Measurements from ENCODE around the gene EFNA5. TPM values are rescaled to one million over a fixed set of nuclear protein-coding genes. Genes with fewer than 3 reads are reported as not detected.

EFNA5 gene
- total and polyA plus RNA-seq, 2 experiments from 2014 or later = 7.5 to 10.1 TPM

DNA sequence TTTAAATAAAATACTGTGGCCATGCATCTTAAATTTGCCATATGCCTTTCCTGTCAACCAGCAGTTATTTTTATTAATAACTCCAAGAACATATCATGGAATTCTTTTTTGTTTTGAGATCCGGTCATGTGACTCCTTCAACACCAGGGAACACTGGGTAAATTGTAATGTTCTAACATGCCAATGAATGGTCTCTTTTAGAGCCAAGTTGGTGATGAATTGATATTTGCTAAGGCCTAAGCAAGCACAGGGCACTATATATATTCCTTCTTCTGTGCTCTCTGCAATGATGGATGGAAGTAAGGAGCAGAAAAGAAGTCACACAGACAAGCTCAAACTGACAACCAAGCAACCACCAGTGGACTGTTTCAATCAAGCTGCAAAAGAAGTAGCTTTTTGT is 124.0 kb downstream of the EFNA5 start (continued):
- TF ChIP-seq, protein P1, sequence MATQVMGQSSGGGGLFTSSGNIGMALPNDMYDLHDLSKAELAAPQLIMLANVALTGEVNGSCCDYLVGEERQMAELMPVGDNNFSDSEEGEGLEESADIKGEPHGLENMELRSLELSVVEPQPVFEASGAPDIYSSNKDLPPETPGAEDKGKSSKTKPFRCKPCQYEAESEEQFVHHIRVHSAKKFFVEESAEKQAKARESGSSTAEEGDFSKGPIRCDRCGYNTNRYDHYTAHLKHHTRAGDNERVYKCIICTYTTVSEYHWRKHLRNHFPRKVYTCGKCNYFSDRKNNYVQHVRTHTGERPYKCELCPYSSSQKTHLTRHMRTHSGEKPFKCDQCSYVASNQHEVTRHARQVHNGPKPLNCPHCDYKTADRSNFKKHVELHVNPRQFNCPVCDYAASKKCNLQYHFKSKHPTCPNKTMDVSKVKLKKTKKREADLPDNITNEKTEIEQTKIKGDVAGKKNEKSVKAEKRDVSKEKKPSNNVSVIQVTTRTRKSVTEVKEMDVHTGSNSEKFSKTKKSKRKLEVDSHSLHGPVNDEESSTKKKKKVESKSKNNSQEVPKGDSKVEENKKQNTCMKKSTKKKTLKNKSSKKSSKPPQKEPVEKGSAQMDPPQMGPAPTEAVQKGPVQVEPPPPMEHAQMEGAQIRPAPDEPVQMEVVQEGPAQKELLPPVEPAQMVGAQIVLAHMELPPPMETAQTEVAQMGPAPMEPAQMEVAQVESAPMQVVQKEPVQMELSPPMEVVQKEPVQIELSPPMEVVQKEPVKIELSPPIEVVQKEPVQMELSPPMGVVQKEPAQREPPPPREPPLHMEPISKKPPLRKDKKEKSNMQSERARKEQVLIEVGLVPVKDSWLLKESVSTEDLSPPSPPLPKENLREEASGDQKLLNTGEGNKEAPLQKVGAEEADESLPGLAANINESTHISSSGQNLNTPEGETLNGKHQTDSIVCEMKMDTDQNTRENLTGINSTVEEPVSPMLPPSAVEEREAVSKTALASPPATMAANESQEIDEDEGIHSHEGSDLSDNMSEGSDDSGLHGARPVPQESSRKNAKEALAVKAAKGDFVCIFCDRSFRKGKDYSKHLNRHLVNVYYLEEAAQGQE (IDR thresholded peaks at IDR 0.05; ENCODE audit: unreplicated experiment) = no peak

DNA sequence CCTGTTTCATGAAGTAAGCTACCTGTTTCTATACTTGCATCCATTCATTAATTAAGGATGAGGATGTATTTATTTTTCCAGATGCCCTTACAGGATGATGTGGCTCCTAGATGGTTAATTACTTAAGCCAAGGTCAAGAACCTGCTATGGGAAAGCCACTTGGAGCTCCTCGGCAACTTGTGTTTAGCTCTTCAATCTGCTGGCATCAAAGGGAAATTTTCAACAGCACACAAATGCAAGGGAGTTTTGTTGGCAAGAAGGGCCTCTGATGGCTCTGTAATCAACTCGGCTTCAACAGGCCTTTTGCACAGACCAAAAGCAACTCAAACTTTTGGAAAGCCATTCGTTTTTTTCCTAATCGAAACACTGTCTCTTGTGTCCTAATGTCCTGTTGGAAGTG is 125.3 kb downstream of the EFNA5 start:
- no peaks in the 10 kb centered on the region for H3K27me3 ChIP-seq (ENCODE audit: insufficient read depth)
- DNase-seq (ENCODE audit: low spot score) = no peak
- no peak overlapping the region for H2AFZ ChIP-seq
- no peaks in the 10 kb centered on the region for H3K9me3 Mint-ChIP-seq
- no peak overlapping the region for H3K4me3 ChIP-seq
- H3K27ac Mint-ChIP-seq = no peak overlapping the region
- H3F3A ChIP-seq (replicated peaks; ENCODE audit: low read depth) = no peaks in the 10 kb centered on the region
- H3K9me2 ChIP-seq (ENCODE audit: insufficient read depth) = no peaks in the 10 kb centered on the region
- no peaks in the 10 kb centered on the region for H3K36me3 Mint-ChIP-seq (ENCODE audit: low read depth)
- no peaks in the 10 kb centered on the region for H3K36me3 ChIP-seq (ENCODE audit: insufficient read depth)
- H3K27me3 Mint-ChIP-seq (ENCODE audit: insufficient read depth, low read depth, poor library complexity) = no peaks in the 10 kb centered on the region
- 0 out of 2 replicates have a peak, but pooled peaks cover 3% of the 10 kb centered on the region for H3K79me2 ChIP-seq (replicated peaks; ENCODE audit: insufficient read depth)
- no peak overlapping the region for H3K4me3 Mint-ChIP-seq
- ATAC-seq = no peak
- H3K4me2 ChIP-seq = no peak overlapping the region
- no peak for TF ChIP-seq EZH2phosphoT487 (IDR thresholded peaks at IDR 0.05; ENCODE audit: unreplicated experiment)
- TF ChIP-seq, protein P1 (IDR thresholded peaks at IDR 0.05; ENCODE audit: unreplicated experiment) = no peak
- no peak for TF ChIP-seq EZH2 (IDR thresholded peaks at IDR 0.05; ENCODE audit: low read depth, unreplicated experiment)
- TF ChIP-seq, protein P2, sequence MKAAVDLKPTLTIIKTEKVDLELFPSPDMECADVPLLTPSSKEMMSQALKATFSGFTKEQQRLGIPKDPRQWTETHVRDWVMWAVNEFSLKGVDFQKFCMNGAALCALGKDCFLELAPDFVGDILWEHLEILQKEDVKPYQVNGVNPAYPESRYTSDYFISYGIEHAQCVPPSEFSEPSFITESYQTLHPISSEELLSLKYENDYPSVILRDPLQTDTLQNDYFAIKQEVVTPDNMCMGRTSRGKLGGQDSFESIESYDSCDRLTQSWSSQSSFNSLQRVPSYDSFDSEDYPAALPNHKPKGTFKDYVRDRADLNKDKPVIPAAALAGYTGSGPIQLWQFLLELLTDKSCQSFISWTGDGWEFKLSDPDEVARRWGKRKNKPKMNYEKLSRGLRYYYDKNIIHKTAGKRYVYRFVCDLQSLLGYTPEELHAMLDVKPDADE (IDR thresholded peaks at IDR 0.05) = no peak
- TF ChIP-seq, protein P3, sequence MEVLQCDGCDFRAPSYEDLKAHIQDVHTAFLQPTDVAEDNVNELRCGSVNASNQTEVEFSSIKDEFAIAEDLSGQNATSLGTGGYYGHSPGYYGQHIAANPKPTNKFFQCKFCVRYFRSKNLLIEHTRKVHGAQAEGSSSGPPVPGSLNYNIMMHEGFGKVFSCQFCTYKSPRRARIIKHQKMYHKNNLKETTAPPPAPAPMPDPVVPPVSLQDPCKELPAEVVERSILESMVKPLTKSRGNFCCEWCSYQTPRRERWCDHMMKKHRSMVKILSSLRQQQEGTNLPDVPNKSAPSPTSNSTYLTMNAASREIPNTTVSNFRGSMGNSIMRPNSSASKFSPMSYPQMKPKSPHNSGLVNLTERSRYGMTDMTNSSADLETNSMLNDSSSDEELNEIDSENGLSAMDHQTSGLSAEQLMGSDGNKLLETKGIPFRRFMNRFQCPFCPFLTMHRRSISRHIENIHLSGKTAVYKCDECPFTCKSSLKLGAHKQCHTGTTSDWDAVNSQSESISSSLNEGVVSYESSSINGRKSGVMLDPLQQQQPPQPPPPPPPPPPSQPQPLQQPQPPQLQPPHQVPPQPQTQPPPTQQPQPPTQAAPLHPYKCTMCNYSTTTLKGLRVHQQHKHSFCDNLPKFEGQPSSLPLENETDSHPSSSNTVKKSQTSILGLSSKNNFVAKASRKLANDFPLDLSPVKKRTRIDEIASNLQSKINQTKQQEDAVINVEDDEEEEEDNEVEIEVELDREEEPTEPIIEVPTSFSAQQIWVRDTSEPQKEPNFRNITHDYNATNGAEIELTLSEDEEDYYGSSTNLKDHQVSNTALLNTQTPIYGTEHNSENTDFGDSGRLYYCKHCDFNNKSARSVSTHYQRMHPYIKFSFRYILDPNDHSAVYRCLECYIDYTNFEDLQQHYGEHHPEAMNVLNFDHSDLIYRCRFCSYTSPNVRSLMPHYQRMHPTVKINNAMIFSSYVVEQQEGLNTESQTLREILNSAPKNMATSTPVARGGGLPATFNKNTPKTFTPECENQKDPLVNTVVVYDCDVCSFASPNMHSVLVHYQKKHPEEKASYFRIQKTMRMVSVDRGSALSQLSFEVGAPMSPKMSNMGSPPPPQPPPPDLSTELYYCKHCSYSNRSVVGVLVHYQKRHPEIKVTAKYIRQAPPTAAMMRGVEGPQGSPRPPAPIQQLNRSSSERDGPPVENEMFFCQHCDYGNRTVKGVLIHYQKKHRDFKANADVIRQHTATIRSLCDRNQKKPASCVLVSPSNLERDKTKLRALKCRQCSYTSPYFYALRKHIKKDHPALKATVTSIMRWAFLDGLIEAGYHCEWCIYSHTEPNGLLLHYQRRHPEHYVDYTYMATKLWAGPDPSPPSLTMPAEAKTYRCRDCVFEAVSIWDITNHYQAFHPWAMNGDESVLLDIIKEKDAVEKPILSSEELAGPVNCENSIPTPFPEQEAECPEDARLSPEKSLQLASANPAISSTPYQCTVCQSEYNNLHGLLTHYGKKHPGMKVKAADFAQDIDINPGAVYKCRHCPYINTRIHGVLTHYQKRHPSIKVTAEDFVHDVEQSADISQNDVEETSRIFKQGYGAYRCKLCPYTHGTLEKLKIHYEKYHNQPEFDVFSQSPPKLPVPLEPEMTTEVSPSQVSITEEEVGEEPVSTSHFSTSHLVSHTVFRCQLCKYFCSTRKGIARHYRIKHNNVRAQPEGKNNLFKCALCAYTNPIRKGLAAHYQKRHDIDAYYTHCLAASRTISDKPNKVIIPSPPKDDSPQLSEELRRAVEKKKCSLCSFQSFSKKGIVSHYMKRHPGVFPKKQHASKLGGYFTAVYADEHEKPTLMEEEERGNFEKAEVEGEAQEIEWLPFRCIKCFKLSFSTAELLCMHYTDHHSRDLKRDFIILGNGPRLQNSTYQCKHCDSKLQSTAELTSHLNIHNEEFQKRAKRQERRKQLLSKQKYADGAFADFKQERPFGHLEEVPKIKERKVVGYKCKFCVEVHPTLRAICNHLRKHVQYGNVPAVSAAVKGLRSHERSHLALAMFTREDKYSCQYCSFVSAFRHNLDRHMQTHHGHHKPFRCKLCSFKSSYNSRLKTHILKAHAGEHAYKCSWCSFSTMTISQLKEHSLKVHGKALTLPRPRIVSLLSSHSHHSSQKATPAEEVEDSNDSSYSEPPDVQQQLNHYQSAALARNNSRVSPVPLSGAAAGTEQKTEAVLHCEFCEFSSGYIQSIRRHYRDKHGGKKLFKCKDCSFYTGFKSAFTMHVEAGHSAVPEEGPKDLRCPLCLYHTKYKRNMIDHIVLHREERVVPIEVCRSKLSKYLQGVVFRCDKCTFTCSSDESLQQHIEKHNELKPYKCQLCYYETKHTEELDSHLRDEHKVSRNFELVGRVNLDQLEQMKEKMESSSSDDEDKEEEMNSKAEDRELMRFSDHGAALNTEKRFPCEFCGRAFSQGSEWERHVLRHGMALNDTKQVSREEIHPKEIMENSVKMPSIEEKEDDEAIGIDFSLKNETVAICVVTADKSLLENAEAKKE (CRISPR knock-in tag; IDR thresholded peaks at IDR 0.05) = no peak
- no peak for TF ChIP-seq ZNF114 (CRISPR knock-in tag; IDR thresholded peaks at IDR 0.05)
- no peak for TF ChIP-seq STAT1 (IDR thresholded peaks at IDR 0.05; ENCODE audit: unreplicated experiment)
- TF ChIP-seq, protein P4, sequence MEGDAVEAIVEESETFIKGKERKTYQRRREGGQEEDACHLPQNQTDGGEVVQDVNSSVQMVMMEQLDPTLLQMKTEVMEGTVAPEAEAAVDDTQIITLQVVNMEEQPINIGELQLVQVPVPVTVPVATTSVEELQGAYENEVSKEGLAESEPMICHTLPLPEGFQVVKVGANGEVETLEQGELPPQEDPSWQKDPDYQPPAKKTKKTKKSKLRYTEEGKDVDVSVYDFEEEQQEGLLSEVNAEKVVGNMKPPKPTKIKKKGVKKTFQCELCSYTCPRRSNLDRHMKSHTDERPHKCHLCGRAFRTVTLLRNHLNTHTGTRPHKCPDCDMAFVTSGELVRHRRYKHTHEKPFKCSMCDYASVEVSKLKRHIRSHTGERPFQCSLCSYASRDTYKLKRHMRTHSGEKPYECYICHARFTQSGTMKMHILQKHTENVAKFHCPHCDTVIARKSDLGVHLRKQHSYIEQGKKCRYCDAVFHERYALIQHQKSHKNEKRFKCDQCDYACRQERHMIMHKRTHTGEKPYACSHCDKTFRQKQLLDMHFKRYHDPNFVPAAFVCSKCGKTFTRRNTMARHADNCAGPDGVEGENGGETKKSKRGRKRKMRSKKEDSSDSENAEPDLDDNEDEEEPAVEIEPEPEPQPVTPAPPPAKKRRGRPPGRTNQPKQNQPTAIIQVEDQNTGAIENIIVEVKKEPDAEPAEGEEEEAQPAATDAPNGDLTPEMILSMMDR (conservative IDR thresholded peaks at IDR 0.05; ENCODE audit: low read depth in 2 of 2) = no peak
- H3K4me1 Mint-ChIP-seq = peaks cover 48% of the 10 kb centered on the region
- H4K20me1 ChIP-seq (replicated peaks; ENCODE audit: insufficient read depth) = no peaks in the 10 kb centered on the region
- H3K27ac ChIP-seq (ENCODE audit: low read depth) = no peak overlapping the region
- peaks cover 25% of the 10 kb centered on the region for H3K4me1 ChIP-seq (ENCODE audit: insufficient read depth)
